Measurements from ENCODE around the gene UBAP2L.

- TF ChIP-seq CTCF (IDR thresholded peaks at IDR 0.05 in 2 of 3, conservative IDR thresholded peaks at IDR 0.05 in 1 of 3; ENCODE audit: control insufficient read depth in 2 of 3, extremely low read depth in 1 of 3, insufficient read depth in 1 of 3, low read depth in 3 of 3, low read length in 3 of 3) (no peak), BCL11A (IDR thresholded peaks at IDR 0.05; ENCODE audit: low read depth, low read length) (no peak), JUND (IDR thresholded peaks at IDR 0.05; ENCODE audit: low read depth, low read length) (no peak), HDAC6 (IDR thresholded peaks at IDR 0.05; ENCODE audit: unreplicated experiment) (no peak), SIN3A (IDR thresholded peaks at IDR 0.05; ENCODE audit: low read depth, low read length) (no peak), POLR2A (IDR thresholded peaks at IDR 0.05; ENCODE audit: low read depth, low read length) (no peak), ASH2L (IDR thresholded peaks at IDR 0.05; ENCODE audit: borderline replicate concordance, low read depth) (no peak), NFYB (IDR thresholded peaks at IDR 0.05; ENCODE audit: insufficient read depth, low read depth, low read length) (no peak), EZH2 (IDR thresholded peaks at IDR 0.05; ENCODE audit: borderline replicate concordance, control insufficient read depth, low read depth, low read length) (no peak), ELK1 (IDR thresholded peaks at IDR 0.05; ENCODE audit: low read depth, low read length) (no peak)
Observed at GRCh38 chr1:154171223-154171583, 49.6 kb upstream of the UBAP2L start.
